Measurements from ENCODE around the gene AREL1. TPM values are rescaled to one million over a fixed set of nuclear protein-coding genes. Genes with fewer than 3 reads are reported as not detected.

AREL1 gene
- total RNA-seq, 1 donor from 2014 or later: 36.8 TPM

DNA sequence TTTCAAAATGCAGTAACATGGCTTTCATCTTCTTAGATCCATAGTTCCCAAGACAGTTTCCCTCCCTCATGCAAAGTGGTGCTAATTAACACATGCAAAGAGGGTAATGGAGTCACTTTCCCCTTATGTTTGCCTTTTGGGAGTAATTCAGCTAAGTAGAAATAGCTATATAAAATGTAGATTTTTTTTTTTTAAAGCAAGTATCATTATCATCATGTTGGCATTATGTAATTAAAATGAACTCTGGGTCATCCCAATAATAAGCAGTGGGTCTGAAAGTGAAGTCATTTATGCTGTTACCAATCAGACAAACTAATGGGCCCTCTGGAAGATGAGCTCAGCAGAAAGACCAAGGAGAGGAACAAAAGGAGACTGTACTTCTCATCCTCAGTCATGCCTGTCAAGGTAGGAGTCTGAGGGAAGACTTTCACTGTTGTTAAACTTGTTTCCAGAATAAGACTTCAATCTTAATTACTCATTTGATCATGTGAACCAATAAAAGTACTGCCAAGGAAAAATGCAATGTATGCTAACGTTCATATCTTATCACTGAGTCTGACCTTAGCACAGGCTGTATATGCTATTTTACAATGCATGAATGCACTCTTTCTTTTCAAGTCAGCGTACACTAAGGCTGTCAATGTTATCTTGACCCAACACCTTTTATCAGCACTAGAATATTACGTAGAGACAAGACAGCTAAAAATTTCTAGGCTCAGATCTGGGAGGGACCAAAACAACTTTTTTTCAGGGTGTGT is 26.8 kb downstream of the AREL1 start:
- TF ChIP-seq, protein P1, sequence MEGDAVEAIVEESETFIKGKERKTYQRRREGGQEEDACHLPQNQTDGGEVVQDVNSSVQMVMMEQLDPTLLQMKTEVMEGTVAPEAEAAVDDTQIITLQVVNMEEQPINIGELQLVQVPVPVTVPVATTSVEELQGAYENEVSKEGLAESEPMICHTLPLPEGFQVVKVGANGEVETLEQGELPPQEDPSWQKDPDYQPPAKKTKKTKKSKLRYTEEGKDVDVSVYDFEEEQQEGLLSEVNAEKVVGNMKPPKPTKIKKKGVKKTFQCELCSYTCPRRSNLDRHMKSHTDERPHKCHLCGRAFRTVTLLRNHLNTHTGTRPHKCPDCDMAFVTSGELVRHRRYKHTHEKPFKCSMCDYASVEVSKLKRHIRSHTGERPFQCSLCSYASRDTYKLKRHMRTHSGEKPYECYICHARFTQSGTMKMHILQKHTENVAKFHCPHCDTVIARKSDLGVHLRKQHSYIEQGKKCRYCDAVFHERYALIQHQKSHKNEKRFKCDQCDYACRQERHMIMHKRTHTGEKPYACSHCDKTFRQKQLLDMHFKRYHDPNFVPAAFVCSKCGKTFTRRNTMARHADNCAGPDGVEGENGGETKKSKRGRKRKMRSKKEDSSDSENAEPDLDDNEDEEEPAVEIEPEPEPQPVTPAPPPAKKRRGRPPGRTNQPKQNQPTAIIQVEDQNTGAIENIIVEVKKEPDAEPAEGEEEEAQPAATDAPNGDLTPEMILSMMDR (IDR thresholded peaks at IDR 0.05): no peak
- ATAC-seq (no peak), DNase-seq (no peak)
- intact Hi-C loops (cut with DNase I): no loop called here
- Histone ChIP-seq H3K4me3 (no peak overlapping the region), H3K27me3 (no peaks in the 10 kb centered on the region), H3K36me3 (peaks cover 79% of the 10 kb centered on the region), H3K4me1 (no peaks in the 10 kb centered on the region), H3K9me3 (no peaks in the 10 kb centered on the region), H3K27ac (no peak overlapping the region)

DNA sequence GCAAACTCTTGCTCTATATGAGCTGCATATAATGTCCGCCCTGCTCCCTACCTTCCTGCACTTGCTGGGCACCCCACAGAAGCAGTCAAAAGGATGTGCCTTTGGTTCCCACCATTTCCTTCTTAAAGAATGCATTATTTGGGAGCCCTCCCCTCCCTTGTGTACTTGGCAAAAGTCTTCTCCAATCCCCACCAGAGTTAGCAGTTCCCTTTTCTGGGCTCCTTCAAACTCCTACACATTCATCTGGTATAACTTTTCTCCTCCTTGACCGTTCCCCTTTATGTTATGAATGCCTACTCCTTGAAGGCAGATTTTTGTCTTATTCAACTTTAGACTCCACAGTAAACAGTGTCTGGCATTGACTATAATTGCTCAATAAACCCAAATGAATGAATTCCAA is 27.8 kb downstream of the AREL1 start:
- Histone ChIP-seq H3K36me3 (peaks cover 74% of the 10 kb centered on the region), H3K27ac (no peak overlapping the region), H3K27me3 (no peaks in the 10 kb centered on the region), H3K9me3 (no peaks in the 10 kb centered on the region), H3K4me1 (no peaks in the 10 kb centered on the region), H3K4me3 (no peak overlapping the region)
- DNase-seq: no peak
- intact Hi-C loops (cut with DNase I): no loop called here
- peak; percentile 71 for ATAC-seq
- TF ChIP-seq, protein P1 (IDR thresholded peaks at IDR 0.05): no peak

DNA sequence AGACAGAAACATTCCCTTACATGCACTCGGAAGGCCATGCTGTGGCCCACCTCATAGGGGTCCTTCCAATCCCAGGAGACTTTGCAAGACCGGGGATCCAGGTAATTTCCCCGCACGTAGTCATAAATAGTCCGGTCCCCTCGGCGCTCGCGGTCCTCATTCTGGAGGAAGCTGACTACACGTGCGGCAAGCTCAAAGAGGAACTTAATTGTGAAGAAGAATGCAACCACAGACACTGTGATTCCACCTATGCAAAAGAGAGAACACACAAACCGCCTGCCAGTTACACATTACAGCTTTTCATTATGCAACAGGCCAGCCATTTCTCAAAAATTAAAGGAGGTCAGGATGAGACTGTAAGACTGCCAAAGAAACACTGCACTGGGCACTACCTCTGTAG is 28.4 kb downstream of the AREL1 start:
- Histone ChIP-seq H3K4me3 (no peak overlapping the region), H3K36me3 (peaks cover 76% of the 10 kb centered on the region), H3K4me1 (no peaks in the 10 kb centered on the region), H3K27me3 (no peaks in the 10 kb centered on the region), H3K9me3 (no peaks in the 10 kb centered on the region), H3K27ac (no peak overlapping the region)
- intact Hi-C loops (cut with DNase I): no loop called here
- TF ChIP-seq, protein P1 (IDR thresholded peaks at IDR 0.05): no peak
- ATAC-seq: peak; percentile 76
- DNase-seq: no peak

DNA sequence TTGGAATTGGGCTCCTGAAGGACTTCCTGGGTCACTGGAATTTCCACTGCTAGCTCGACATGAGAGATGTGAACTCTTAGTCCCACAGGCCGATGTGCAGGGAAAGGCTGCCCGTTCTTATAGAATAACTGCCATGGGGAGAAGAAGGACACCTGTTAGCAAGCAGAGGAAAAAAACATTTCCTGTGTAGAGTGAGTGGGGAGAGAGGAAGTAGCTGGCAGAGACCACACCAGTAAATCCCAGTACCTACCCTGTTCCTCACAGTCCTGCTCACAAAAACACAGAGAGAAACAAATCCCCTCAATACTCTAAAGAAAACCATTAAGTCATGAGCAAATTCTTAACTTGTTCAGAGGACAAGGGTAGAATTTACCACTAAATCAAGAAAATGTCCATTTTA is 29.5 kb downstream of the AREL1 start:
- TF ChIP-seq, protein P1 (IDR thresholded peaks at IDR 0.05): no peak
- no peak for DNase-seq
- intact Hi-C loops (cut with DNase I): no loop called here
- no peak for ATAC-seq
- Histone ChIP-seq H3K27ac (no peak overlapping the region), H3K36me3 (peaks cover 71% of the 10 kb centered on the region), H3K4me3 (no peak overlapping the region), H3K9me3 (no peaks in the 10 kb centered on the region), H3K4me1 (no peaks in the 10 kb centered on the region), H3K27me3 (no peaks in the 10 kb centered on the region)

DNA sequence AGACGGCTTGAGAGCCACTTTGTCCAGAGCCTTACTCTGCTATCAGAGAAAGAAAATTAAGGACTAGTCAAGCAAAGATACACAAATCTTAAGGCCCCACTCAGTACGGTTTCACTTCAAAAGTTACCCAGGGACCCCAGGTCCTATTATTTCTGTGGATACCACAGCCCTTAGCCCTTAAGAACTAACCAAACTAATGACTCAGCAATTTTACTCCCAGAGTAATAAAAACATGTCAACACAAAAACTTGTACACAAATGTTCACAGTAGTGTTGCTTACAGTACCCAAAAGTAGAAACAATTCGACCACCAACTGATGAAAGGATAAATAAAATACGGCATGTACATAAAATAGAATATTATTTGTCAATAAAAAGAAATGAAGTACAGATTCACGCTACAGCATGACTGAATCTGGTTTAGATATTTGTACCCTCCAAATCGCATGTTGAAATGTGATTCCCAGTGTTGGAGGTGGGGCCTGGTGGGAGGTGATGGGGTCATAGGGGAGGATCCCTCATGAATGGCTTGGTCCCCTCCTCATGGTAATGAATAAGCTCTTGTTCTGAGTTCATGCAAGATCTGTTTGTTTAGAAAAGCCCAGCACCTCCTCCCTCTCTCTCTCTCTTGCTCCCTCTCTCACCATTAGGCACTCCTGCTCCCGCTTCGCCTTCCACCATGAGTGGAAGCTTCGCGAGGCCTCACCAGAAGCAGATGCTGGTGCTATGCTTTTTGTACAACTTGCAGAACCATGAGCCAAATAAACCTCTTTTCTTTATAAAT is 30.5 kb downstream of the AREL1 start:
- no peak for DNase-seq
- Histone ChIP-seq H3K27ac (no peak overlapping the region), H3K36me3 (peaks cover 61% of the 10 kb centered on the region), H3K27me3 (no peaks in the 10 kb centered on the region), H3K9me3 (no peaks in the 10 kb centered on the region), H3K4me1 (no peaks in the 10 kb centered on the region), H3K4me3 (no peak overlapping the region)
- ATAC-seq: no peak
- intact Hi-C loops (cut with DNase I): no loop called here
- TF ChIP-seq, protein P1 (IDR thresholded peaks at IDR 0.05): no peak

All from upper lobe of right lung (tissue), 1 donor.